Measurements from ENCODE around the gene RASAL2.
A peak's percentile ranks its signal among the peaks of the same experiment; 100 is the strongest.

RASAL2 gene

GRCh38 chr1:178277793-178278530, 184.1 kb downstream of the RASAL2 start:
- no peak overlapping the region for H3K4me3 ChIP-seq (ENCODE audit: control insufficient read depth, low read depth, low read length)
- no peak for DNase-seq (ENCODE audit: low read depth)
- TF ChIP-seq, protein P1, sequence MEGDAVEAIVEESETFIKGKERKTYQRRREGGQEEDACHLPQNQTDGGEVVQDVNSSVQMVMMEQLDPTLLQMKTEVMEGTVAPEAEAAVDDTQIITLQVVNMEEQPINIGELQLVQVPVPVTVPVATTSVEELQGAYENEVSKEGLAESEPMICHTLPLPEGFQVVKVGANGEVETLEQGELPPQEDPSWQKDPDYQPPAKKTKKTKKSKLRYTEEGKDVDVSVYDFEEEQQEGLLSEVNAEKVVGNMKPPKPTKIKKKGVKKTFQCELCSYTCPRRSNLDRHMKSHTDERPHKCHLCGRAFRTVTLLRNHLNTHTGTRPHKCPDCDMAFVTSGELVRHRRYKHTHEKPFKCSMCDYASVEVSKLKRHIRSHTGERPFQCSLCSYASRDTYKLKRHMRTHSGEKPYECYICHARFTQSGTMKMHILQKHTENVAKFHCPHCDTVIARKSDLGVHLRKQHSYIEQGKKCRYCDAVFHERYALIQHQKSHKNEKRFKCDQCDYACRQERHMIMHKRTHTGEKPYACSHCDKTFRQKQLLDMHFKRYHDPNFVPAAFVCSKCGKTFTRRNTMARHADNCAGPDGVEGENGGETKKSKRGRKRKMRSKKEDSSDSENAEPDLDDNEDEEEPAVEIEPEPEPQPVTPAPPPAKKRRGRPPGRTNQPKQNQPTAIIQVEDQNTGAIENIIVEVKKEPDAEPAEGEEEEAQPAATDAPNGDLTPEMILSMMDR (IDR thresholded peaks at IDR 0.05; ENCODE audit: control insufficient read depth, insufficient read depth, low read depth, low read length, missing control alignments): no peak

DNA sequence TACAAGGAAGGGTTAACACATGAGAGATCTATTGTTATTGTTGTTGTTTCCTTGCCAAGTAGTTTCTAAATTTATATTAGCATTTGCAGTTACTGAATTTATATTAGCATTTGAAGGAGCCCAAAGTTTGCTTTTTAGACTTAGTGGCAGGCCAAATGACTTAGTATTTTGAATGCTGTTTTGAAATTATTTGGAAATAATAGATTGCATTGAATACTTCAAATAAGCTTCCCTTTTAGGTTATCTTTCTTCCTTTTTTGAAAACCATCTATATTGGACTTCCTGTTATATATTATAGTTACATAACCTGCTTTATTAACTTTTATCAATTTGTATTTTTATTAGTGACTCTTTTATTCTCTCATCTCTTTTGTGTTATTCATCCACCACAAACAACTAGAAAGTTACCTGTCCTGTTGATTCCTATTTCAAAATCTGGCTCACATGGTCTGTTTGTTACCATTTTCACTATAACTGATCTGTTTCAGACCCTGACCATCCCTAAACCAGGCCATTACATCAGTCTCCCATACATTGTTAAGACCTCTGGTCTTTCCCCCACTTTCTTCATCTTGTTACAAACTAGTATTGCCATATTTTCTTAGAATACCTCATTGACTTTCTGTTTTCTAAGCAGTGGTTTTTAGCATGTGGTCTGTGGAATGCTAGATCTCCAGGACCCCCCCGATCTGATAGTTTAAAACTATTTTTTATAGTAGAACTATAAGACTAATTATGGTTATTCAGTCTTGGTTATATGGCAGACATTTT, 185.2 kb downstream of the RASAL2 start:
- DNase-seq (ENCODE audit: low read depth): no peak
- no peak overlapping the region for H3K4me3 ChIP-seq (ENCODE audit: control insufficient read depth, low read depth, low read length)
- TF ChIP-seq, protein P1 (IDR thresholded peaks at IDR 0.05; ENCODE audit: control insufficient read depth, insufficient read depth, low read depth, low read length, missing control alignments): no peak

DNA sequence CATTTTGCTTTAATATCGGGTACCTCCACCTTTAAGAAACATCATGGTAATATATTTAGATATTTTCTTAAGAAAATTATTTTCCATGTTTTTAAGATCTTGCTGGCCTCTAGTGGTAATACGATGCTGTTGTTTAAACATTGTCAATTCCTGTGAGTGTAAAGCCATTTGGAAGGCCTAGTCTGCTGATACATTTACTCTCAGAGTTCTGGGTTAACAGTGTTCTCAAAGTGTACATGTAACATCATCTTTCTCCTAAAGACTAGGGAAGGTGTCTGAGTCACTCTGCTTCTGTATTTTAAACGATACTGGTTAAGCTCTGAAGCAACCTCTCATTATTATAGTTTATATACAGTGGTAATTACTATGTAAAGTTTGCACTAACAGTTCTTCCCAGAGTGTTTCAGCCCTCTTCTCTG, 189.1 kb downstream of the RASAL2 start:
- TF ChIP-seq, protein P1 (IDR thresholded peaks at IDR 0.05; ENCODE audit: control insufficient read depth, insufficient read depth, low read depth, low read length, missing control alignments): peak; percentile 60
- DNase-seq (ENCODE audit: low read depth): peak; percentile 46
- H3K4me3 ChIP-seq (ENCODE audit: control insufficient read depth, low read depth, low read length): no peak overlapping the region

GRCh38 chr1:178283409-178283808, 189.5 kb downstream of the RASAL2 start:
- TF ChIP-seq, protein P1 (IDR thresholded peaks at IDR 0.05; ENCODE audit: control insufficient read depth, insufficient read depth, low read depth, low read length, missing control alignments): no peak
- no peak for DNase-seq (ENCODE audit: low read depth)
- H3K4me3 ChIP-seq (ENCODE audit: control insufficient read depth, low read depth, low read length): no peak overlapping the region

GRCh38 chr1:178284058-178284457, 190.2 kb downstream of the RASAL2 start:
- DNase-seq (ENCODE audit: low read depth): no peak
- TF ChIP-seq, protein P1 (IDR thresholded peaks at IDR 0.05; ENCODE audit: control insufficient read depth, insufficient read depth, low read depth, low read length, missing control alignments): no peak
- no peak overlapping the region for H3K4me3 ChIP-seq (ENCODE audit: control insufficient read depth, low read depth, low read length)

DNA sequence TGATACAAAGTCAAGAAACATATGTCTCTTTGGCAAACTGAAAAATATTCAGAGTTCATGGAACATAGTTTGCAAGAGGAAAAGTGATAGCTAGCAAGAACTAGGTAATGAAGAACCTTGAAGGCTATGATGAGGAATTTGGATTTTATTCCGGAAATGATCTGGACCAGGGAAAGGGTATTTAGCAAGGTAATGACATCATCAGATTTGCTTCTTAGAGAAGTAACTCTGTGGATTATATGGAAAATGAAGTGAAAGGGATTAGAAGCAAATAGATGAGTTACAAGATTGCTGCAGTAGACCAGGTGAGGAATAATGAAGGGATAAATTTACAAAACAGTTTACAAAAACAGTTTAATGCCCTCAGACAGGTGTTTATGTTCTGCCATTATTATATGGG, 197.3 kb downstream of the RASAL2 start:
- TF ChIP-seq, protein P1 (IDR thresholded peaks at IDR 0.05; ENCODE audit: control insufficient read depth, insufficient read depth, low read depth, low read length, missing control alignments): no peak
- DNase-seq (ENCODE audit: low read depth): no peak
- no peak overlapping the region for H3K4me3 ChIP-seq (ENCODE audit: control insufficient read depth, low read depth, low read length)
